ENCODE results near the gene NANOG.
"Not testable (repeated sequence)": the region's sequence is repeated elsewhere in the genome, so short reads cannot be mapped to it uniquely, and the experiment has no call there.

Gene NANOG

GRCh38 chr12:7788884-7789528 is at the start of gene NANOG:
NANOG (plus strand) TSS chr12:7789402; CDS start chr12:7789615, 213 bp downstream.
- not testable (repeated sequence) for DNase-seq

DNA sequence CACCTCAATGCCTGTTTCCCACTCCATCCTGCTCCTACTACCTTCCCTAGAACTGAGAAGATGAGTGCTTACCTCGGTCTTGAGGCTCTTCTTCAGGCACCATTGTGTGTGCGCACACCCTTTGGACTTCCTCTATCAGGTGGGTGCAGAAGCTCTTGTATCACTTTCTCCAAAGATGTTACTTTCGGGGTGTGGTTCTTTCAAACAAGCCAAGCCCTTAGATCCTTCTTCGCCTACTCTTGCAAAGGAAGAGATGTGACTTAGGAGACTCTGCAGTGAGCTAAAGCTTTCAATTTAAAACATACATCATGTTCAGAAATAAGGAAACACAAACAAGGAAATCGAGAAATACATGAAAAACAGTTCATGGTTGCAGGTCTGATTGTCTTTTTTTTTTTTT is 42.0 kb upstream of the NANOG start, which contains the start of gene CLEC4C:
TSS of gene CLEC4C (minus strand) at position 130 of the 400 bp plus-strand sequence. CDS start at position 103, 27 bp downstream.
- no peak for DNase-seq

GRCh38 chr12:7748852-7749251 is 40.4 kb upstream of the NANOG start:
- DNase-seq: no peak

- no peak for DNase-seq
Measured at GRCh38 chr12:7749442-7749841, 39.8 kb upstream of the NANOG start.

DNA sequence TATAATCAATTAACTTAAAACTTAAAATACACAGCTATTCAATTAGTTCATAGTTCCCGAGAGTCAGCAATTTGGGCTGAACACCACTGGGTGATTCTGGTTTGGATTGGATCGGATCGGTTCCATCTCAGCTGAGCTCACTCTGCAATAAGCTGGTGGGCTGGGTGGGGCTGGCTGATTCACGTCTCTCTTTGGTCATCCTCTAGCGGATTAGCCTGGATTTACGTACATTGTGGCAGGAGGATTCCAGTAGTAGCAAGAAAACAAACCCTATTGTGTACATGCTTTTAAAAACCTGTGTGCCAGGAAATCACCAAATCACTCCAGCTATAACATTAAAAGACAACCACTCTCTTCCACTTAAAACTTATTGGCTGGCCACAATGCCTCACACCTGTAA is 38.9 kb upstream of the NANOG start:
- no peak for DNase-seq

DNA sequence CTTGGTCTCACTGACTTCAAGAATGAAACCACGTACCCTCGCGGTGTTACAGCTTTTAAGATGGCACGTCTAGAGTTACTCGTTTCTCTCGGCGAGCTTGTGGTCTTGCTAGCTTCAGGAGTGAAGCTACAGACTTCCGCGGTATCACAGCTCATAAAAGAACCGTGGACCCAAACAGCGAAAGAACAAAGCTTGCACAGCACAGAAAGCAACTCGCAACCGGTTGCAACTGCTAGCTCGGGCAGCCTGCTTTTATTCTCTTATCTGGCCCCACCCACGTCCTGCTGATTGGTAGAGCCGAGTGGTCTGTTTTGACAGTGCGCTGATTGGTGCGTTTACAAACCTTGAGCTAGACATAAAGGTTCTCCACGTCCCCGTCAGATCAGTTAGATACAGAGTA is 37.8 kb upstream of the NANOG start:
- DNase-seq: no peak

GRCh38 chr12:7751941-7752922 is 37.0 kb upstream of the NANOG start:
- DNase-seq: not testable (repeated sequence)

DNA sequence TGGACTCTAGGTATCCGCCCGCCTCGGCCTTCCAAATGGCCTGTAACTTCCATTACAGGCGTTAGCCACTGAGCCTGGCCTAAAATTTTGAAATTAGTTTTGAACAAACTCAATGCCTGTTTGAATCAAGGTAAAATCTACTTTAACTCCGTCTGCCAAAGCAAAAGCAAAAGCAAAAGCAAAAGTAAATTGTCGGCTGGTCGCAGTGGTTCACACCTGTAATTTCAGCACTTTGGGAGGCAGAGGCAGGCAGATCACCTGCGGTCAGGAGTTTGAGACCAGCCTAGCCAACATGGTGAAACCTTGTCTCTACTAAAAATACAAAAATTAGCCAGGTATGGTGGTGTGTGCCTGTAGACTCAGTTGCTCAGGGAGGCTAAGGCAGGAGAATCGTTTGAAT is 33.5 kb upstream of the NANOG start:
- DNase-seq: not testable (repeated sequence)

DNA sequence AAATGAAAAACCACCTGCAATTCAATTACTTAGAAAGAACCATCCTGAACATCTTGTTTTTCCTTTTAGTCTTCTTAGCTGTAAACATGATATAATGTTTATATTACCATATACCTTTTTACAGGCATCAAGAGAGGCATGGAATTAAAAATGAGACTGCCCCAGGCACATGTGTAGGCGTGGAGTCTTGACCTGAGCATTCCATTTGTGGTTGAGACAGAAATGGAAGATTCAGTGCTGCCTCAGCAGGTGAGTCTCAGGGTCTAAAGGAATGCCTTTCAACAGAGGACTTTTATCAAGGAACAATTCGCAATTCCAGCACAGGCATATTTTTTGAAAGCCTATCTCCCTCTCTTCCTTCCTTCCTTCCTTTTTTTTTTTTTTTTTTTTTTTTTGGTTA is 32.2 kb upstream of the NANOG start:
- no peak for DNase-seq

DNA sequence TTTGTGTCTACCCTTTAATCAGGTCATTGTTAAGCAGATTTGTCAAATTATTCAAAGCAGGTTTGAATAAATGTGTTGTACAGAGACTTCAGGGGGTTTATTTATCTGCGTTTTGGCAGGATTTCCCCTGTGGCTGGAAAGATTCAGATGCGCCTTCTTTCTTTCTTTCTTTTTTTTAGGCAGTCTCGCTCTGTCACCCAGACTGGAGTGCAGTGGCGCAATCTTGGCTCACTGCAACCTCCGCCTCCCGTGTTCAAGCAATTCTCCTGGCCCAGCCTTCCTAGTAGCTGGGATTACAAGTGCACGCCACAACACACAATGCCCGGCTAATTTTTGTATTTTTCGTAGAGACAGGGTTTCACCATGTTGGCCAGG is 30.4 kb upstream of the NANOG start:
- DNase-seq: no peak

DNA sequence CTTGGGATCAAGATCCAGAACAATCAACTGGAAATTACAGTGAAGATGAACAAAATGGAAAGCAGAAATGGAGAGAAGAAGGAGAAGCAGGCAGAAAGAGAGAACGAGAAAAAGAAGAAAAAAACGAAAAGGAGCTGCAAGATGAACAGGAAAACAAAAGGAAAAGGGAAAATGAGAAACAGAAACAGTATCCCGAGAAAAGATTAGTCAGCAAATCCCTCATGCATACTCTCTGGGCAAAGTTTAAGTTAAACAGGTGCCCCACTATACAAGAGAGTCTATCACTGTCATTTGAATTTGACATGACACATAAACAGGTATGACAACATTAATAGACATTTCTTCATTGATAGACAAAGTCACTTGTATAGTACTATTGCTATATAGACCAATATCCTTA is 19.2 kb upstream of the NANOG start:
- DNase-seq: no peak

DNA sequence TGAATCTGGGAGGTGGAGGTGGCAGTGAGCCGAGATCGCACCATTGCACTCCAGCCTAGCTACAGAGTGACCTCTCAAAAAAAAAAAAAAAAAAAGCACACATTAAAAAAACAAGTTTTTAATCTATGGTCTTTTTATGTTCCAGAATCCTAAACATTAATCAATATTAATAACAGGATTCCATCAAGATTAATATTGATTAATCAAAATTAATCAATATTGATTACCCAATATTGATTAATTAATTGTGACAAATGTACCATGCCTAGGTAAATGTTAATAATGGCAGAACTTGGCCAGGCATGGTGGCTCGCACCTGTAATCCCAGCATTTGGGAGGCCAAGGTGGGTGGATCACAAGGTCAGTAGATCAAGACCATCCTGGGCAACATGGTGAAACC is 7.9 kb upstream of the NANOG start:
- no peak for DNase-seq

- no peak for DNase-seq
Measured at GRCh38 chr12:7782055-7782454, 7.1 kb upstream of the NANOG start.

GRCh38 chr12:7783433-7783832 is 5.8 kb upstream of the NANOG start:
- not testable (repeated sequence) for DNase-seq

GRCh38 chr12:7784701-7785100 is 4.5 kb upstream of the NANOG start:
- DNase-seq: no peak

- DNase-seq: no peak
Measured at GRCh38 chr12:7787574-7788293, 1.5 kb upstream of the NANOG start.

- no peak for DNase-seq
Measured at GRCh38 chr12:7788294-7788660, 925 bp upstream of the NANOG start.

DNA sequence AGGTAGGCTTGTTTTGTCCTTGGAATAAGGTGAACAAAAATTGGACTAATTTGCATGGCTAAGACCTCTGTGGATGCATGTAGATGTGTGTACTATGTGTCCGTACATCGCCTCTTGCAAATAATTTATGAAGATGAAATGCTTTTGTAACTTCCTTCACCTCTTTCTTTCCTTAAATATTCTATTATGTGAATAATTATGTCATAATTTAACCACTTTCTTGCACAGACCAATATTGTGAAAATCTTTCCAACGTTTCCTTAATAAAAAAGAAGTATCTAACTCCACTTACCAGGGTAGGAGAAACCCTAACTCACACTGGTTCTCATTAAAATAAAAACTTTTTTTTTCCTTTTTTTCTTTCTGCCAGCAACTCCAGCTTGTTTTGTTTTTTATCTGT is 4.0 kb downstream of the NANOG start:
- no peak for DNase-seq

- DNase-seq: not testable (repeated sequence)
Measured at GRCh38 chr12:7797269-7797668, 8.1 kb downstream of the NANOG start.

DNA sequence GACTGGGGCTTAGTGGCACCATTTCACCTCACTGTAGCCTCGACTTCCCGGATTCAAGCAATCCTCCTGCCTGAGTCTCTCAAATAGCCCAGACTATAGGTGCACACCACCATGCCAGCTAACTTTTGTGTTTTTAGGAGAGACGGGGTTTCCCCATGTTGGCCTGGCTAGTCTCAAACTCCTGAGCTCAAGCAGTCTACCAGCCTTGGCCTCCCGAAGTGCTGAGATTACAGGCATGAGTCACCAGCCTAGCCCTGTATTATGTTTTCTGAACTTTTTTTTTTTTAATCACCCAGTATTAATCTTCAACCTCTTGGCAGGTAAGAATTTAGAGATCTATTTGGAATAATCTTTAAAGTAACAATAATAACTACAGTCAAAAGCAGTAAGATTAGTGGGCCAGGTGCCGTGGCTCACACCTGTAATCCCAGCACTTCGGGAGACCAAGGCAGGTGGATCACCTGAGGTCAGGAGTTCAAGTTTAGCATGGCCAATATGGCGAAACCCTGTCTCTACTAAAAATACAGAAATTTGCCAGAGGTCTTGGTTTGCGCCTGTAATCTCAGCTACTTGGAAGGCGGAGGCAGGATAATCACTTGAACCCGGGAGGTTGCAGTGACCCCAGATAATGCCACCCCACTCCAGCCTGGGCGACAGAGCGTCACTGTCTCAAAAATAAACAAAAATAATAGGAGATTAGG is 8.6 kb downstream of the NANOG start:
- DNase-seq: no peak

DNA sequence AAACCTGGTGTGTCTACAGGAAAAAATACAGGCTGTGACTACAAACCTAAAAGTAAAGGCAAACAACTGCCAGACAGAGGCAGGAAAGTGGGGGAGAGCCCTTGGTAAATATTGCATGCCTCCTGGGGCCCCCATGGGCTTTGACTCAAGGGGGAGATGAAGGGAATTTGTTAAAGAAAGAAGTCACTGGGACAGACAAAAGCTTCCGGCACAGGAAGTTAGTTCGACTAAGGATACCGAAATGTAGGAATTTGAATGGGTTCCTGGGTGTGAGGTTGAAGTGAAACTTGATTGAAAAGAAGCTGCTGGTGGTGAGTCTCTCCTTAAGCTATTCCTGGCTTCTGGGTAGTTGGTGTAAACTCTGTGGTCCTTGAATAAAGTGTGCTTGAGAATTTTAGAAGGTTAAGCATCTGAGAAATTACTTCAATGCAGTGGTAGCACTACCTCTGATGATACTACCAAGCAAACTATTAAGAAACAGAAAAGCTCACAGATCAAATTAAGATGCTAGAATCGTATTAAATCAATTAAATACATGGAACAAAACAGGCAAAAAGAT is 9.6 kb downstream of the NANOG start:
- DNase-seq: not testable (repeated sequence)

DNA sequence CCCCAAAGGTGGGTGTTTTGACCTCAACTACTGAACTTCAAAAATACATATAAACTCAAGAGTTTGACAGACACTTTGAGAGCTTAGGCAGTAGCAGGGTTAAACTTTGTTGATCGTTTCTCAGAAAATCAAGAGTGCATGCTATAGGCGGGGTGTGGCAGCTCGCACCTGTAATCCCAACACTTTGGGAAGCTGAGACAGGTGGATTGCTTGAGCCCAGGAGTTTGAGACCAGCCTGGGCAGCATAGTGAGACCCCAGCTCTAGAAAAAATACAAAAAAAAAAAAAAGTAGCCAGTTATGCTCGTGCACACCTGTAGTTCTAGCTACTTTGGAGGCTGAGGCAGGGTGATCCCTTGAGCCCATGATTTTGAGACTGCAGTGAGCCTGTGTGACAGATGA is 12.3 kb downstream of the NANOG start:
- no peak for DNase-seq
